GM18909 (cell line): ENCODE results near the gene IMPDH1.
A peak's percentile ranks its signal among the peaks of the same experiment; 100 is the strongest.

Source experiments
- ATAC-seq: cut with Tn5 transposase; IDR thresholded peaks from one replicate; pipeline ENCODE4 v1.9.1; 2021; ENCODE audit warnings: mild to moderate bottlenecking; ENCODE audit not compliant: unreplicated experiment, poor library complexity

The IMPDH1 gene

DNA sequence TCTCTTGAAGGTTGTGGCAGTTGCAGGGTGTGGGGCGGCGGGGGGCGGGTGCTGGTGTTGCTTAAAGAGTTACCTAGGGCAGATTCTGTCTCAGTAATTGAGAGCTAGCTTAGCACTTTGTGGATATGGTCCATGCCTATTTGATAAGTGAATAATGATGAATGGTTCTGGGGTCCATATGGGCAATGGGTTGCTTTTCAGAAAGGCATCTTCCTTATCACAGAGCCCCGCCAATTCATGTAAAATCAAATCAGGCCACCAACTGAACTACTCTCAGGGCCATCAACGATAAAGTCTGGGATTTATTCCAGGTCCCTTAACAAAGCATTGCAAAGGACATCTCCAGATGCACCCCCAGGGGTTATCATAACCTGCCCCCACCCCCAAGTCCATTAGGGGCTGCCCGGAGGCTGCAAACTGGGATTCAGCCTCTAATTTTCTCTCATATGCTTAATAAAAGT, 46.5 kb downstream of the IMPDH1 start:
- no peak for ATAC-seq

DNA sequence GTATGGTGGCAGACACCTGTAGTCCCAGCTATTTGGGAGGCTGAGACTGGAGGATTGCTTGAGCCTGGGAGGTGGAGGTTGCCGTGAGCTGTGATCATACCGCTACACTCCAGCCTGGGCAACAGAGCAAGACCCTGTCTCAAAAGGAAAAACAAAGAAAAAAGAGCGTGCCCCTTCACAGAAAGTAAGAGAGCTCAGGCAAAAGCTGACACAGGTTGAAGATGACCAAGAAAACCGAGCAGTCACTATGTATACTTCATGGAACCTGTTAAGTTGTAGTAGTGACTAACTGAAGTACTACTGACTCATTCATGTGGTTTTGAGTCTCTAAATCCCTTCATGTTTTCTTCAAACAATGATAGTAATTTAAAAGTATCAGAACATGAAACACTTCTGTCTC, 47.1 kb downstream of the IMPDH1 start:
- ATAC-seq = no peak

DNA sequence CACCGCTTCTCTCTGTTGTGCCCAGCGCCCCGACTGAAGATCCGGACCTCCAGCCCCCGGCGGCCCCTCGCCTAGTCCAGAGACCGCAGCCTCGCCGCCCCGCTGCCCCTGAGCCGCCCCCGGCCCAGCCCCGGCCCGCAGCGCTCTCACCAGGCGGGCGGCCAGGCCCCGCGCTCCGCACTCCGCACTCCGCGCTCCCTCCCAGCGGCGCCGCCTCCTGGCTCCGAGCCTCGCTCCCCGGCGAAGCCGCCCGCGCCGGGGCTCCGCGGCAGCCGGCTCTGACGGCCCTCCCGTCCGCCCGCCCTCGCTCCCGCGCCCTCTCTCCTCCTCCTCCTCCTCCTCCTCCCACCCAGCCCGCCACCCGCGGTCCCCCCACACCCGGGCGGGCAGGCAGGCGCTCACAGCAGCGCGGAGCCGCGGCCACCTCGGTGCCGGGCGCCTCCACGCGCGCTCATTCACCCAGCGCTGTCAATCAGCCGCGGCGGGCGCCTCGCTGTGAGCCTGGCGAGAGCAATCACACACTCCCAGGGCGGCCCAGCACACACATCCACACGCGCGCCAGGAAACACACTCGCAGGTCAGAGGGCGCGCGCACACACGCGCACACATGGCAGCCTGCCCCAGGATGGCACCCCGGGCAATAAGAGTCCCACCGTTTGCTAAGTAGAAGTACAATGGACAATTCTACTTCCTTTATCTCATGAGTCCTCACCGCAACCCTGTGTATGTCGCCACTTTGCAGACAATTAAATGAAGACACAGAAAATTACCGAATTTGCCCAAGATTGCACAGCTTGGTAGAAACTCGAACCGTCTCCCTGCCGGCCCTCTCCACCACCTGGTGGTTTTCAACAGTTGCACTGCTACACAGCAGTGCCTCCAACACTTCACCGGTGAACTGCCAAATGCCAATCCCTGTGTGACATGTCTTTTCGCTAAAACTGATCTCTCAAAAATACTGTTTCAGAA, 48.1 kb downstream of the IMPDH1 start, which contains the start of gene PRRT4:
Gene PRRT4, minus strand, starts transcription at position 280 of the 969 bp plus-strand sequence.
- ATAC-seq = peak; percentile 50

DNA sequence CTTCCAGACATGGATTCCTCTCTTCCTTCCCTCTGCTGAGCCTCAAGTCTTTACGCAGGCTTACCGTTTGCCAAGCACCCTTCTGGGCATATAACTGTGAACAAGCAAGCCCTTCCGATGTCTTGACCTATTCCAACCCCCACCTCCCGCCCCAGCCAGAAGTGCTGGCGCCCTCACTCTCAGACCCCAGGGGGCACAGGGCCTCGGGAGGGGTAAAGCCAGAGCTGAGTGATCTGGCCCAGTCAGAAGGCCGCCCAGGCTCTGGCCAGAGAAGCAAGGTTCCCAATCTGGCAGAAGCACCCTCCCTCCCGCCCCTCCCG, 49.5 kb downstream of the IMPDH1 start:
- no peak for ATAC-seq

DNA sequence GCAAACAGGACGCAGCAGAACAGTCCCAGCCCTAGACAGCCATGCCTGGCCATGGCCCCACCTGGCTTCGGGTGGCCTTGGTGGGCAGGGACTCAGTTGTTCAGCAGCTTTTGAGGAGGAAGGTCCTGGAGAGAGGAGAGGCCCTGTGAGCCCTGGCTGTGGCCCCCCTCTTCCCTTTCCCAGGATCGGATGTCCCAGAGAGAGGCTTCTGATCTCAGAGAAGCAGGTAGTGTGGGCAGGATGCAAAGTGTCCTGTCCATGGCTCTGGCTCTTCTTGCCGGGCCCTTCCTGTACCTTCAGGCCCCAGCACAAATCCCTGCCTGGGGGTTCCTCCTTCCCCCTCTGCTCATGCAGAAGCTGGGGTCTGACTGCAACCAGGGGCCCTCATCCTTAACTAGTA, 49.8 kb downstream of the IMPDH1 start:
- no peak for ATAC-seq

DNA sequence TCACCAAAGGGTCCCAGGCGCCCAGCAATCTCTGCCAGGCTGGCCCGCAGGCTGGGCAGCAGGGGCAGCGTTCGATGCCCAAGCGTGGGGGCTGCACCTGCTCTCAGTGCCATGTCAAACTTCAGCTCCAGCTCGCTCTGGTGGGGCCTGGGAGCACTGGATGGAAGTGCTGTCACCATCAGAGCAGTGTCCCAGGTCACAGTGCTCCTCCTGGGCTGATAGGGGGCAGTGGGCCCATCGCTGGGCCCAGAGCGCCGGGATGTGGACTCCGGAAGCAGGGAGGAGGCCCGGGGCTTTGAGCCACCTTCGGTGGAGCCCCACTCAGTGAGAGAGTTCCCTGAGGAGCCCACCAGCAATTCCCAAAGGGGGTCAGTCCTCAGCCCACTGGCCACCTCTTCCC, 50.4 kb downstream of the IMPDH1 start:
- no peak for ATAC-seq

DNA sequence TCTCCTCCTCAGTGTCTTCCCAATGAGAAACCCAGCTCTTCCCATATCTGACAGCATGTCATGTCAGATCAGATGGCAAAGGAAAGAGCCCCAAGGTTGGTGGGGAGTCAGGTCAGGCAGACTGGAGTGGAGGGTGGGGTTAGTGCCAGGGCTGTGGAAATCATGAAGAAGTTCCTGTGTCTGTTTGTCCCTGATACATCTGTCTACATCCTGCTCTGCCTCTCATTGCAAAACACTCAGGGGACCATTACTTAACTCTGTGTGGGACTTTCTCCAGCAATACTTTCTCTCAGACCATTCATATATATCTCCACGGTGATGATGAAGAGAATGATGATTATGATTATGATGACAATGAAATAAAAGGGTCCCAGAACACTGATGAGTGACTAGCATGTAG, 51.5 kb downstream of the IMPDH1 start:
- ATAC-seq = no peak

DNA sequence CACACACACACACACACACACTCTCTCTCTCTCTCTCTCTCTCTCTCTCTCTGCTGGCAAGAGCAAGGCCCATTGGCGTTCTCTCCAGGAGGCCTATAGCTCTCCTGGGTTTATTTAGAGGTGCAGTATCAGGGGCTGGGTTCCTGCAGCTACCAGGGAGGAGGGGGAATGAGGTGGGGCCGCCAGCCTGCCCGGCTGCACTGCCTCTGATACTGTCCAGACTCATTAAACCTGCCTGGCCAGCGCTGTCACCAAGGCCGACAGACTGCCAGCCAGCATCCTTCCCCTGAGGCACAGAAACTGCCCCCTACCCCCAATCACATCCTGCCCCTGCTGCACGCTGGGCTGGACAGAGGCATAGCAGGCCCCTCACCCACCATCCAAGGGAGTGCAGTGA, 52.6 kb downstream of the IMPDH1 start:
- ATAC-seq = no peak

DNA sequence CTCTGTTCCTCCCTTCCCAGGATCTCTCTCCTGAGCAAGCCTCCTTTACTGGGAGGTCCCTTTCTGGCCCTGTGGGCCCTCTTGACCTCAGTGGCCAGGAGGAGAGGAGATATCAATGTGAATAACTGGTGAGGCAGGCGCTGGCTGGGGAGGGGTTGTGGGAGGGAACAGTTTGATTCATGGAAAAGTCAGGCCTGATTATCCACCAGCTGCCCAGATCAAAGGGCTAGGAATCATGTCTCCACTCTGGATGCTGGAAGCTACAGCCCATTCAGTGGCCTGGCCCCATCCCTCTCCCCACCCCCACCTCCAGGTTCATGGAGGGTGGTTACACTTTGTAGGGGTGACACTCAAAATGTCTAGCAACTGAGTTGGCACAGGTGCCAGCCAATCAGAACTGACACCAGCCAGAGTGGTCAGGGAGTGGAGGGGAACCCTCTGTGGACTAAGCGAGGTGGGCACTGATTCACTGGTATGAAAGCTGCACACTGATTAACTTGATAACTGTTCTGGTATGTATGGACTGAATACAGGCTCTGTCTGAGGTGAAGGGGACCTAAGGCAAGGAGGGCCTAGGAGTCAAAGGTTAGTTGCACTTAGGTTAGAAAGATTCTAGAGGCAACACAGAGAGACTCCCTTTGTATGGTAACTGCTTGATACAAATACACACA, 53.1 kb downstream of the IMPDH1 start:
- ATAC-seq = no peak

DNA sequence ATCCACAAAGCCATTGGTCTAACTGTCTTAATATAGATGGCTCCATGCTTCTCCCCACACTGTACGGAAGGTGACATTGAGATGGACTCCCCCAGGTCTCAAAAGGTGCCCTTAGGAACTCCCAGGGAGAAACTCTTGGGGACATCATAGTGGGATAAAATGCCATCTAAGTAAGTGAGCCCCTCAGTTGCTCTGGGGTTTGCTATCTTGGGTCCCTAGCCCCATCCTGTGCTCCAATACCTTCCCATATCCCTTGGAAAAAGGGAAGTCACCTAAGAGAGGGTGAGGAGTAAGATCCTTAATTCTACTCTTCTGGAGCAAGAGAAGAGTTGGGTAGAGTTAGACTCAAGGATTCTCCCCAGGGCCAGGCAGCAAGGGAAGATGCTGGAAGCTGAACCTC, 56.2 kb downstream of the IMPDH1 start:
- no peak for ATAC-seq

DNA sequence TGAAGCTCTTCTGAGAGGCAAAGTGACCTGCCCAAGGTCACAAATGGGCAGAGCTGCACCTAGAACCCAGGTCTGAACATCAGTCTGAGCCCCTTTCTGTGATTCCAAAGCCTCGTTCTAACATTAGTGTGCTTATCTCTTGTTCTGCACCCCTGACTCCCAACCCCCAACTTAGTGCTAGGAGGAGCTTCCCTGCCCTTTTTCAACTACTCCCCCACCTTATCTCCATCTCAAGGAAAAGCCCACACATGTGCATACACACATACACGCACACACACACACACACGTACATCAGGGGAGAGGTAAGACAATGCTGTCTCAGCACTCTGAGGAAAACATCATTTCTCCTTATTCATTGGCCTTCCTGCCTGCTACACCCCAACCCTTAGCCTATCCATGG, 56.6 kb downstream of the IMPDH1 start:
- ATAC-seq = no peak

DNA sequence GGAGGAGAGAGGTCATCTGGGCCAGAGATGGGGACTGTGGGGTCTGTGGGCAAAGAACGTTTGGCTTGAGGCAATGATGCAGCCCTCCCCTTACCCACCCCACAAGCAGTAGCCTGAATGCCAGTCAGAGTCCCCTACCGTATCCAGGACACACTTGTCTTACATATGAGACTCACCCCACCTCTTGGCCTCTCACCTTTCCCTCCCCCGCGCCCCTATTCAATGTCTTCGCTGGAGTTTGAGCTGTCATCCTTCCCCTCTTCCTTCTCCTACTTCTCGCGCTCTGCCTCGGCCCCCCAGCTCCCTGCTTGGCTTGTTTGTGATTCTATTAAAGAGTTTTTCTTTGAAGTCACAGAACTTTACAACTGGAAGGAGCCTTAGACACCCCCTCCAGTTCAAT, 57.1 kb downstream of the IMPDH1 start:
- no peak for ATAC-seq

DNA sequence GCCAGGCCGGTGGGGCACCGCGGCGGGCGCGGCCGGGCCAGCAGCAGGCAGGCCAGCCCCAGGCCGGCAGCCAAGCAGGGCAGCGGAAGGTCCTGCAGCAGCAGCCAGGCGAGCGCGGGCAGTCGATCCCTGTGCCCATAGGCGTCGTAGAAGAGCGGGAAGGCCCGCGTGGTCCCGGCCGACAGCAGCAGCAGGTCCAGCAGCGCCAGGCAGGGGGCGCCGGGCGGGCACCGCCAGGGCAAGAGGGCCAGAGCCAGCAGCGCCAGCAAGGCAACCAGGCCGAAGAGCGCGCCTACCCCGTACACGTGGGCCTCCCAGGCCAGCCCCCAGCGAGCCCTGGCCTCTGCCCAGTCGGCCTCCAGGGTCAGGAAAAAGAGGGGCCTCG, 57.6 kb downstream of the IMPDH1 start:
- ATAC-seq = no peak

DNA sequence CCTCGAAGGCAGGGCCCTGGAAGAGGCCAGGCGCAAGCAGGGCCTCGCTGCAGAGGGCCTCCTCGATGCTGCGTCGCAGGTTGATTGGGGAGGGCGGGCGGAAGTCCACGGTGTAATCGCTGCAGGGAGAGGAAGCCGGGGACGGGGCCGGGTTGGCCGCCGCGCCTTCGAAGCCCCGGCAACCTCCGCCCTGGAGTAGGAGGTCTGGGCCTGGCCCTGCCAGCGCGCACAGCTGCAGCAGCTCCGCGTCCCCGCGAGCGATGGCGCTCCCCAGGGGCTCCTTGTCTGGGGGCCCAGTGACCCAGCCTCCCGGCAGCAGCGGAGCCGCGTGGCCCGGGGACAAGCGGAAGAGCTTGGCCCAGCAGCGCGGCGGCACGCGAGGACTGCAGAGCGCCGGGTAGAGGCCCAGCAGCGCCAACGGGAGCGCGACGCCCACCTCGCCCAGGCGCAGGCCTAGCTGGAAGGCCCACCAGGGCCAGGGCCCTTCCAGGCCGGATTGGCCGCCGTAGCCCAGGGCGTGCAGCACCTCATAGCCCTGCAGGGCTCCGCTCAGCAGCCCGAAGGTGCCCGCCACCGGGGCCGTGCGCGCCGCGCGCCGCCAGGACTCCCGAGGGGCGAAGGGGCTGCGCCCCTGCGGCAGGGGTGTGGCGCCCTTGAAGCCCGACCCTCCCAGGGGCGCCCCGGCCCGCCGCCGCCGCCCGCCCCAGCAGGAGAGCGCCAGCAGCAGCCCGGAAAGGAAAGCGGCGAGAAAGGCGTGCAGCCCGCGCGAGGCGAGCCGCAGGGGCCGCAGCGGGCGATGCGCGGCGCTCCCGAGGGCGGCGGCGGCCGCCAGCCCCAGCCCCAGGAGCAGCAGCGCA, 58.3 kb downstream of the IMPDH1 start:
- no peak for ATAC-seq

DNA sequence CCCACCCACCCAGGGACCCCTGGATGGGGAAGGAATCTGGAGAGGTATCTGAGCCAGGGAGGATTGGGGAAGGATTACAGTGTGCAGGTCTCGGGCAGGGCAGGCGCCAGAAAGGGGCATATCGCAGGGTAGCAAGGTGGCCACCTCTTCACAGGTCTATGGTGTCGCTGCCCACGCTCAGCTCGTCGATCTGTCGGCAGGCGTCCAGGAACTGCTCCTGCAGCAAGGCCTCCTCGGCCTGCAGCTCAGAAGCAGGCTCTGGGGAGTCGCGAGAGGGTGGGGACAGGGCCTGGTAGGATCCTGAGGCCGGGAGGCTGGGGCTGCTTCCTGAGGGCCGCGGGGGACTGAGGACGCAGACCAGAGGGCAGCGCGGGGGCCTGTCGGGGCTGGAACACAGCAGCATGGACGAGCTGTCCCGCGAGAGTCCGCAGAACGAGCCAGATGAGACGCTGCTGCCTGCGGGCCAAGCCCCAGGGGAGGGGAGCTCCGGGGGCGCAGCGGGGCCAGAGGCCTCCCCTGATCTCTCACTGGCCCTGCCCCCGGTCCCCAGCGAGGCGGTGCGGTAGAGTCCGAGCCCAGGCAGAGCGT, 59.0 kb downstream of the IMPDH1 start:
- no peak for ATAC-seq

DNA sequence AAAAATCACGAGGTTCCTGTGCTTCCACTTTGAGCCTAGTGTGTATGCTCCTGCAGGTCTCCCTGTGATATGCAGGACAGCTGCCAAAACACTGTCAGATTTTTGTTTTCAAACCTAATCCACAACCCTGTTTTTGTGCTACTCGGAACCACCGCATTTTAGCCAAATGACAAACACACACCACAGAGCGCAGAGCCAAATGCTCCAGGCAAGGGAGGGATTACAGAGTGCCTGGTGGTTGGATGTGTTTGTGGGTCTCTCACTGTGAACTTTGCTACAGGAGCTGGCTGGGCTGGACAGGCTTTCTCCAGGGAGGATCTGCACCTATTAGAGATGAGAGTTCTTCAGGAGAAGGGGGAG, 60.3 kb downstream of the IMPDH1 start:
- no peak for ATAC-seq

DNA sequence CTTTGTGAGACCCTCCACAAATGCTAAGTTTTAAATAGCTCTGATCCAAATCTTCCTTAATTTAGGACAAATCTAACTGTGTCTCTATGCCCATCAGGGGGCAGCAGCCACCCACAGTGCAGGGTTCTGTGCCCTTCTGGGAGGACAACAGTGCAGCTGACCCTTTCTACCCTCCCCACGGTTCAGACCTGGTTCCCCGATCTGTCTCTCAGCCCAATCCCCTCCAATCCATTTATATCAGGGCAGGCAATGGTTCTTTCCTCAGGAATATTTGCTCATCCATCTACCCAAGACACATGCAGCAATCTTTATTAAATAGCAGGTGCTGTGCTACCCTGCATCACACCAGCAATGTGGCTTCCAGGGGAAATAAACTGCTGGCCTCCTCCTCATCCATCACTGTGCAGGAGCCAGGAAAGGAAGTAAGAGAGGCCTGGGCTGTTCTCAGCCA, 62.1 kb downstream of the IMPDH1 start:
- ATAC-seq = no peak

DNA sequence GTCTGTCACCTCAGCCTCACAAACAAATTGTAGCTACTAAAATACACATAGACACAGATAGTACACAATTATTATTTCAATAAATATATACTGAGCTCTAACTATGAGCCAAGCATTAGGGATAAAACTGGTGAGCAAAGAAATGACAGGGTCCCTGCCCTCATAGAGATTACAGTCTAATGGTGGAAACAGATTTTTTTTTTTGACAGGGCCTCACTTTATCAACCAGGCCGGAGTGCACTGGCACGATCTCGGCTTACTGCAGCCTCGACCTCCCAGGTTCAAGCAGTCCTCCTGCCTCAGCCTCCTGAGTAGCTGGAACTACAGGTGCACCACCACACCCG, 65.4 kb downstream of the IMPDH1 start:
- ATAC-seq = no peak

DNA sequence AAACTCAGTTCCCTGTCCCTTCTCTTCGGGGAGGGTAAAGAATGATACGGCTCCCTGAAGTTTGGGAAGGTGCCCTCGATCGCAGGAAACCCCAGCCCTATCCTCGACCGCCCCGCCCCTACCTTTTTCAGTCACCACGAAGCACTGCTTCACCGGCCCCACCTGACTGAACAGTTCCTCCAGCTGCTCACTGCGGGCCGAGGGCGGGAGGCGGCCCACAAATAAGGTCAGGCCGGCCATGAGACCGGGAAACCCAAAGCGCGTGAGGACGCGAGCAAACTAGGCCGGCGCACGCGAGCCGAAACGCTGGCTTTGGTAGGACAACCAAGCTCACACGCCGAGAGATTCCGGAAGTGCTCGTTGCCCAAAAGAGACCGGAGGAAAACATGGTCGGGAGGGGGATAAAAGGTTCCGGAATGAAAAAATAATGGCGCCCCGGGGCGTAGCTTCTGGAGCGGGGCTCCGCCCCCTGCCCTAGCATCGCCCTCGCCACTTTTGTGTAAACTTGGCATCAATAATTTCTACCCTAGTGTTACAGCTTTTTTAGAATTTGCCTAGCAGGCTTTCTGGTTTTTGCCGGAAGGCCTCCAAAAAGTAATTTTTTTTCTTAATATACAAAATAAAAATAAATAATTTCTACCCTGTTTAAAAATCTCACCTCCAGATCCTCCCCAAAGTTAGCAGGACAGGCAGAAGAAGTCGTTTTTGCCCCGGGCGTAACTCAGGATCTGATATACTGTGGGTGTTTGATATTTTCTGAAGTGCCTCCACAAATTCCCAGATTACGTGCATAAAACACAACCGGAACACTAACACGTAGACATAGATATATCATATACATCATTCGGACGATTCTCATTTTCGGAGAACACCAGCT, 66.0 kb downstream of the IMPDH1 start, which contains the start of gene RBM28:
Gene RBM28, minus strand, starts transcription at position 355 of the 877 bp plus-strand sequence. Its CDS starts 115 bp downstream, at position 240.
- ATAC-seq = peak; percentile 90
